H1 (cell line): ENCODE data around the gene CAMK1. TPM values are rescaled to one million over a fixed set of nuclear protein-coding genes. Genes with fewer than 3 reads are reported as not detected.

ENCODE experiments used
- CTCF ChIA-PET: fragments of 300-600 bp; sonication (Branson Sonifier 250); formaldehyde crosslinking; loops from one replicate; lab custom pipeline; 2021; ENCODE audit not compliant: partially characterized antibody; lab: Charles Lee
- POLR2A ChIA-PET: fragments of 300-600 bp; sonication (Branson Sonifier 250); formaldehyde crosslinking; loops from one replicate; lab custom pipeline; 2021; ENCODE audit warnings: inconsistent platforms; ENCODE audit not compliant: partially characterized antibody; lab: Charles Lee
- DNase-seq, 2 experiments: peaks; one replicate each; pipeline versions ENCODE4 v3.0.0 to v3.0.0-alpha.2; 2010 to 2022; ENCODE audit warnings: low spot score in 2 of 2, low read depth in 1 of 2, mixed read lengths in 1 of 2
- FAIRE-seq: peaks from 2 replicates; lab custom pipeline; 2011; peaks lifted over from hg19 to GRCh38; lab: Jason Lieb, UNC
- H2AFZ ChIP-seq: 2 replicates; pipeline ENCODE4 v1.8.1; 2012; ENCODE audit warnings: low read length, inconsistent platforms
- H2AK5ac ChIP-seq: 2 replicates; pipeline ENCODE4 v1.6.1; 2013; ENCODE audit warnings: low read depth, low read length
- H2BK120ac ChIP-seq: replicated peaks from 2 replicates; pipeline ENCODE3; 2013; ENCODE audit warnings: low read depth, low read length, inconsistent platforms
- H2BK12ac ChIP-seq: 2 replicates; pipeline ENCODE4 v1.6.1; 2013; ENCODE audit warnings: low read depth, low read length
- H2BK15ac ChIP-seq: 2 replicates; pipeline ENCODE4 v1.6.1; 2013; ENCODE audit warnings: low read length
- H2BK20ac ChIP-seq: 2 replicates; pipeline ENCODE4 v1.6.1; 2013; ENCODE audit warnings: low read length
- H2BK5ac ChIP-seq: 2 replicates; pipeline ENCODE4 v1.6.1; 2013; ENCODE audit warnings: low read depth, low read length
- H3K14ac ChIP-seq: 2 replicates; pipeline ENCODE4 v1.6.1; 2013; ENCODE audit warnings: inconsistent platforms; ENCODE audit not compliant: insufficient read length
- H3K18ac ChIP-seq: 2 replicates; pipeline ENCODE4 v1.6.1; 2013; ENCODE audit warnings: low read length; ENCODE audit errors: extremely low read depth
- H3K23ac ChIP-seq: 2 replicates; pipeline ENCODE4 v1.6.1; 2013; ENCODE audit warnings: inconsistent platforms; ENCODE audit not compliant: insufficient read length
- H3K23me2 ChIP-seq: 2 replicates; pipeline ENCODE4 v1.6.1; 2013; ENCODE audit warnings: low read depth, low read length
- H3K27ac ChIP-seq: 2 replicates; pipeline ENCODE4 v1.6.1; 2011; ENCODE audit warnings: low read depth, low read length, inconsistent platforms
- H3K27me3 ChIP-seq, 4 experiments: replicated peaks in 1 of 4; 1 replicate in 1 of 4; 2 replicates in 3 of 4; pipeline versions ENCODE4 v1.6.1 to v1.8.1; 2011 to 2013; ENCODE audit warnings: low read length in 3 of 4, mild to moderate bottlenecking in 3 of 4, inconsistent platforms in 2 of 4, mixed read lengths in 2 of 4, moderate library complexity in 1 of 4; ENCODE audit not compliant: control insufficient read depth in 3 of 4, insufficient read depth in 3 of 4; ENCODE audit errors: extremely low read depth in 1 of 4
- H3K36me3 ChIP-seq, 4 experiments: 2 replicates each; pipeline versions ENCODE4 v1.6.1 to v1.8.1; 2011 to 2013; ENCODE audit warnings: mild to moderate bottlenecking in 4 of 4, low read length in 3 of 4, moderate library complexity in 2 of 4, control low read depth in 1 of 4, inconsistent platforms in 1 of 4; ENCODE audit not compliant: insufficient read depth in 4 of 4, control insufficient read depth in 2 of 4
- H3K4ac ChIP-seq: replicated peaks from 2 replicates; pipeline ENCODE3; 2013; ENCODE audit warnings: low read length, low read depth, mixed read lengths, inconsistent platforms; ENCODE audit not compliant: insufficient read length
- H3K4me1 ChIP-seq, 4 experiments: replicated peaks in 1 of 4; 1 replicate in 1 of 4; 2 replicates in 3 of 4; pipeline versions ENCODE4 v1.6.1 to v1.8.1; 2011 to 2013; ENCODE audit warnings: low read length in 3 of 4, inconsistent platforms in 2 of 4, mixed read lengths in 1 of 4; ENCODE audit not compliant: insufficient read depth in 4 of 4, control insufficient read depth in 3 of 4
- H3K4me2 ChIP-seq, 2 experiments: 2 replicates each; pipeline versions ENCODE4 v1.6.1 to v1.8.1; 2011 to 2013; ENCODE audit warnings: low read depth in 2 of 2, low read length in 2 of 2, control low read depth in 1 of 2, inconsistent platforms in 1 of 2, mild to moderate bottlenecking in 1 of 2; ENCODE audit not compliant: insufficient read depth in 1 of 2
- H3K4me3 ChIP-seq, 4 experiments: fragments of 200-600, 300-600 bp in 1 of 4; sonication (generic), shearing (Covaris generic), sonication (Bioruptor Twin) in 1 of 4; 2 replicates each; pipeline versions ENCODE4 v1.5.1 to v1.8.1; 2011 to 2016; ENCODE audit warnings: low read length in 4 of 4, low read depth in 3 of 4, control low read depth in 2 of 4, inconsistent platforms in 2 of 4, mild to moderate bottlenecking in 2 of 4, mixed read lengths in 1 of 4, moderate library complexity in 1 of 4; ENCODE audit not compliant: insufficient read depth in 2 of 4; ENCODE audit errors: extremely low read depth in 1 of 4
- H3K56ac ChIP-seq: replicated peaks from 2 replicates; pipeline ENCODE3; 2013; ENCODE audit warnings: low read depth, mild to moderate bottlenecking, mixed read lengths, low read length, inconsistent platforms; ENCODE audit not compliant: insufficient read length
- H3K79me1 ChIP-seq: 2 replicates; pipeline ENCODE4 v1.6.1; 2013; ENCODE audit warnings: low read depth, low read length, control low read depth
- H3K79me2 ChIP-seq, 2 experiments: 2 replicates each; pipeline versions ENCODE4 v1.6.1 to v1.8.1; 2012 to 2013; ENCODE audit warnings: low read length in 2 of 2, mild to moderate bottlenecking in 2 of 2, inconsistent platforms in 1 of 2; ENCODE audit not compliant: insufficient read depth in 2 of 2, control insufficient read depth in 1 of 2
- H3K9ac ChIP-seq, 4 experiments: replicated peaks in 1 of 4; 1 replicate in 1 of 4; 2 replicates in 3 of 4; pipeline versions ENCODE4 v1.6.1 to v1.8.1; 2011 to 2013; ENCODE audit warnings: low read depth in 3 of 4, low read length in 3 of 4, control low read depth in 2 of 4, mild to moderate bottlenecking in 2 of 4, moderate library complexity in 2 of 4, inconsistent platforms in 1 of 4; ENCODE audit errors: extremely low read depth in 1 of 4
- H3K9me3 ChIP-seq, 2 experiments: 2 replicates each; pipeline versions ENCODE4 v1.6.1 to v1.8.1; 2012 to 2013; ENCODE audit warnings: mild to moderate bottlenecking in 2 of 2, moderate library complexity in 2 of 2, control low read depth in 1 of 2, inconsistent platforms in 1 of 2, low read depth in 1 of 2, low read length in 1 of 2, mixed read lengths in 1 of 2; ENCODE audit not compliant: insufficient read depth in 2 of 2
- H4K20me1 ChIP-seq, 2 experiments: replicated peaks in 1 of 2; 2 replicates each; pipeline versions ENCODE3 to v1.8.1; 2011 to 2013; ENCODE audit warnings: inconsistent platforms in 2 of 2, low read length in 2 of 2, mild to moderate bottlenecking in 1 of 2; ENCODE audit not compliant: insufficient read depth in 2 of 2, control insufficient read depth in 1 of 2
- H4K5ac ChIP-seq: 2 replicates; pipeline ENCODE4 v1.6.1; 2013; ENCODE audit warnings: low read length, low read depth, mixed read lengths, inconsistent platforms; ENCODE audit not compliant: insufficient read length
- H4K8ac ChIP-seq: 2 replicates; pipeline ENCODE4 v1.8.0; 2013; ENCODE audit warnings: mild to moderate bottlenecking, moderate library complexity, low read length, inconsistent platforms; ENCODE audit not compliant: insufficient read depth; ENCODE audit errors: extremely low read depth
- H4K91ac ChIP-seq: replicated peaks from 2 replicates; pipeline ENCODE3; 2013; ENCODE audit warnings: low read length, mixed read lengths, inconsistent platforms; ENCODE audit not compliant: insufficient read length
- HDAC6 ChIP-seq: IDR thresholded peaks from one replicate; pipeline ENCODE4 v1.7.1; 2012; ENCODE audit warnings: low read depth, mild to moderate bottlenecking, inconsistent platforms, low read length, moderate library complexity
- JUND ChIP-seq: IDR thresholded peaks from 2 replicates; pipeline ENCODE4 v1.6.1; 2011; ENCODE audit warnings: mild to moderate bottlenecking, improper control_type of control experiment, low read length
- KDM1A ChIP-seq: fragments of 200-600, 300-600 bp; sonication (generic); IDR thresholded peaks from 2 replicates; pipeline ENCODE4 v1.7.1; 2016; ENCODE audit warnings: mild to moderate bottlenecking, low read length, borderline replicate concordance
- KDM5A ChIP-seq: fragments of 200-600 bp; IDR thresholded peaks from 2 replicates; pipeline ENCODE4 v1.7.1; 2012; ENCODE audit warnings: mild to moderate bottlenecking, low read length, inconsistent platforms, mixed read lengths
- NANOG ChIP-seq: IDR thresholded peaks from 2 replicates; pipeline ENCODE4 v1.6.1; 2011; ENCODE audit warnings: low read length, low read depth, mild to moderate bottlenecking, inconsistent platforms; ENCODE audit not compliant: insufficient read depth, poor library complexity, severe bottlenecking
- POU5F1 ChIP-seq: IDR thresholded peaks from 2 replicates; pipeline ENCODE4 v1.6.1; 2011; ENCODE audit warnings: low read depth, mild to moderate bottlenecking, low read length, moderate library complexity
- RAD21 ChIP-seq, 2 experiments: IDR thresholded peaks in 1 of 2; conservative IDR thresholded peaks in 1 of 2; 2 replicates each; pipeline ENCODE4 v1.6.1; 2011; ENCODE audit warnings: low read depth in 2 of 2, low read length in 2 of 2, improper control_type of control experiment in 1 of 2, inconsistent platforms in 1 of 2, mild to moderate bottlenecking in 1 of 2, moderate library complexity in 1 of 2
- SP2 ChIP-seq: IDR thresholded peaks from 2 replicates; pipeline ENCODE4 v1.6.1; 2012; ENCODE audit warnings: mild to moderate bottlenecking, low read length, inconsistent platforms
- TAF1 ChIP-seq: IDR thresholded peaks from 2 replicates; pipeline ENCODE4 v1.6.1; 2011; ENCODE audit warnings: mild to moderate bottlenecking, low read depth, low read length
- TAF7 ChIP-seq: optimal IDR thresholded peaks from 2 replicates; pipeline ENCODE3; 2011; ENCODE audit warnings: low read depth, mild to moderate bottlenecking, inconsistent platforms, low read length, moderate library complexity, borderline replicate concordance
- WGBS, 2 experiments: shearing (Covaris generic) in 1 of 2; methylation state at CpG; one replicate each; pipeline versions ENCODE4 v1.1.6 to v1.1.7; 2013 to 2015; ENCODE audit warnings: low lambda C conversion rate in 2 of 2, mixed read lengths in 2 of 2, inconsistent platforms in 1 of 2, low coverage in 1 of 2, missing lambda C conversion rate in 1 of 2; ENCODE audit not compliant: insufficient replicate concordance in 2 of 2, insufficient coverage in 1 of 2, insufficient read length in 1 of 2; ENCODE audit errors: extremely low coverage in 1 of 2, missing lambda C conversion rate in 1 of 2; 5-methylcytosine and 5-hydroxymethylcytosine counted together
- polyA plus RNA-seq, 7 experiments: library from polyadenylated mRNA; depleted of rRNA in 3 of 7; stranded (reverse) in 5 of 7; unstranded in 2 of 7; fragments of >200 nt in 5 of 7; fragments of 200-250 nt in 2 of 7; gene quantifications; 1 replicate in 5 of 7; 2 replicates in 1 of 7; 4 replicates in 1 of 7; pipeline versions ENCODE4 v1.2.1 to v1.2.3, GENCODE V29; 2011 to 2013; ENCODE audit warnings: missing spikeins in 2 of 7, mixed read lengths in 2 of 7
- total RNA-seq: library from RNA; stranded (reverse); fragmentation: NEBNext Ultra II Directional; extraction: Animal tissue kit (Norgen Biotek cat#: 25700); gene quantifications from 2 replicates; pipeline ENCODE4 v1.2.1, GENCODE V29; 2021
- TF ChIP-seq, protein P1 (sequence below): IDR thresholded peaks from 2 replicates; pipeline ENCODE4 v1.6.1; 2012; ENCODE audit warnings: inconsistent platforms

The CAMK1 gene
- total and polyA plus RNA-seq, 2 of the 8 experiments (the other 6 are each of a cell fraction or from before 2014, with no cell fraction given), result 4.9 to 5.1 TPM

DNA sequence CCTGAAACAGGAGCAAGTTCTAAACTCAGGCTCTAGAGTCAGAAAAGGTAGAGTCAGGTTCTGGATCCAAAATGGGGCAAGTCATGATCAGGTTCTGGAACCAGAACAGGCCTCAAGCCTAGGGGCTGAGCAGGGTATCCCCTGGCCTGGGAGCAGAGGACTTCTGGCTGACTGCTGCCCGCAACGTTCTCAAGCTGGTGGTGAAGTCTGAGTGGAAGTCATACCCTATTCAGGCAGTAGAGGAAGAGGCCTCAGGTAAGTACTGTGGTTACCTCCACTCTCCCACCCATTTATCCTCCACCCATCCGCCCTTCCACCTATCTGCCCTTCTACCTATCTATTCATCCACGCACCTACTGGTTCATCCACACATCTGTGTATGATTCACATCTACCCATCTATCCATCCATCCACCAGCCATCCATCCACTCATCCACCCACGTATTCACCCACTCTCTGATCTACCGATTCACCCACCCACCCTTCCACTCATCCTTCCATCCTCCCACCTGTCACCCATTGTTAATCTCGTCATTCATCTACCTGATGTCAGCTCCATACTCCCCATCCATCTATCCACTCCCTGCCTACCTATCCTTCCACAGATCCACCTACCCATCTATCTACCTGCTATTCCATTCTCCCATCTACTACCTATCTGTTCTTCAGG is 49.1 kb upstream of the CAMK1 start:
- Histone ChIP-seq H3K4me3 (no peak overlapping the region), H3K18ac (no peak overlapping the region), H4K8ac (no peak overlapping the region), H2BK12ac (no peak overlapping the region), H2BK120ac (no peak overlapping the region), H3K4ac (no peak overlapping the region), H3K9ac (no peak overlapping the region), H3K27me3 (no peaks in the 10 kb centered on the region; a peak in 1 of 7 replicates), H4K5ac (no peak overlapping the region), H3K4me1 (no peaks in the 10 kb centered on the region), H3K23me2 (no peaks in the 10 kb centered on the region; the same call in 1 of the 2 replicates), H2BK15ac (no peak overlapping the region), H3K56ac (no peak overlapping the region), H3K79me2 (no peaks in the 10 kb centered on the region), H2BK20ac (no peak overlapping the region), H2AK5ac (no peak overlapping the region), H4K91ac (no peak overlapping the region), H3K14ac (no peak overlapping the region), H2BK5ac (no peak overlapping the region), H2AFZ (no peak overlapping the region), H3K9me3 (no peaks in the 10 kb centered on the region), H3K36me3 (no peaks in the 10 kb centered on the region), H4K20me1 (no peaks in the 10 kb centered on the region), H3K27ac (no peak overlapping the region), H3K23ac (no peak overlapping the region), H3K4me2 (no peak overlapping the region), H3K79me1 (no peaks in the 10 kb centered on the region)
- POLR2A ChIA-PET, result no interaction called here
- no peak for FAIRE-seq
- CTCF ChIA-PET, result interaction anchor here (0.5 to 5.7 kb wide), 10 partner anchors 10 to 216 kb away, joined by 3 to 30 read pairs (median 4); partner anchors contain the start of genes IL17RC and TTLL3
- 91% methylated on average over 6 of the region's 7 CpGs; no CpG with 5 or more reads in 1 of the 2 experiments for WGBS, 2 experiments
- no peak for DNase-seq
- TF ChIP-seq RAD21 (IDR thresholded peaks at IDR 0.05 in 1 of 2, conservative IDR thresholded peaks at IDR 0.05 in 1 of 2; ENCODE audit: low read depth in 2 of 2, low read length in 2 of 2), result no peak
- no peak for TF ChIP-seq POU5F1
- no peak for TF ChIP-seq HDAC6
- TF ChIP-seq KDM5A, result no peak
- TF ChIP-seq TAF1, result no peak
- TF ChIP-seq SP2, result no peak
- TF ChIP-seq, protein P1, sequence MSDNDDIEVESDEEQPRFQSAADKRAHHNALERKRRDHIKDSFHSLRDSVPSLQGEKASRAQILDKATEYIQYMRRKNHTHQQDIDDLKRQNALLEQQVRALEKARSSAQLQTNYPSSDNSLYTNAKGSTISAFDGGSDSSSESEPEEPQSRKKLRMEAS, result no peak
- no peak for TF ChIP-seq KDM1A
- TF ChIP-seq JUND, result no peak
- no peak for TF ChIP-seq NANOG
- TF ChIP-seq TAF7, result no peak
